Erythroblast (primary cell): ENCODE measurements around the gene DOHH.

Experiments used
- GATA1 ChIP-seq: IDR thresholded peaks from 2 replicates; pipeline ENCODE4 v1.6.1; 2011; ENCODE audit warnings: low read depth, mild to moderate bottlenecking, control low read depth, low read length, moderate library complexity
- POLR2A ChIP-seq: IDR thresholded peaks from 2 replicates; pipeline ENCODE4 v1.6.1; 2011; ENCODE audit warnings: mild to moderate bottlenecking, low read length

DNA sequence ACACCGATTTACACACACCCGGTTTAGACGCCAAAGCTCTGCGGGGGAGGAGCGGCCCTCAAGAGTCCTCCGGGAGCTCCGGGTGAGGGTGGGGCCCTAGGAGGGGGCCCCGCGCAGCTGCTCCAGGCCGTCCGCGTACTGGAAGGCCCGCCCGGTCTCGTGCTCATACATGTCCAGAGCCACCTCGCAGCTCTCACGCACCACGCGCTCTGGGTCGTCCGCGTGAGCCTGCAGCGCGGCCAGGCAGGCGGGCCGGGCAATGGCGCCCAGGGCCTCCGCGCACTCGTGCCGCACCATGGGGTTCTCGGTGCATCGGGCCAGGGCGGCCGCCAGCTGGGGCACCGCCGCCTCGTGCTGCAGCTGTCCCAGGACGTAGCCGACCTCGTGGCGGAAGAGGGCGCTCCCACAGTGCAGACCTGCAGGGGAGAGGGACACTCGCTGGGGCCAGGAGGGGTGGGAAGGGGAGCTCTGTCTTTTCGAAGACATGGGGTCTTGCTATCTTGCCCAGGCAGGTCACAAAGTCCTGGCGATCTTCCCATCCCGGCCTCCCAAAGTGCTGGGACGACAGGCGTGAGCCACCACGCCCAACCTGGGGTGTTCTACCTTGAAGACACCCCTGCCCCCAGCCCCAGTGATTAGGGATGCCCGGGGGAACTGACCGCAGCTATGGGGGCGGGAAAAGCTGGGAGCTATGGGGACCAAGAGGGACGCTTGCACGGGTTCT lies 8.9 kb downstream of the DOHH start:
- TF ChIP-seq POLR2A, result no peak
- no peak for TF ChIP-seq GATA1
